GM19452 (cell line): ENCODE data around the gene CHN2.
"Not testable (repeated sequence)": the region's sequence is repeated elsewhere in the genome, so short reads cannot be mapped to it uniquely, and the experiment has no call there.

Source experiments
- ATAC-seq: cut with Tn5 transposase; IDR thresholded peaks from one replicate; pipeline ENCODE4 v1.9.1; 2021; ENCODE audit not compliant: unreplicated experiment

Gene CHN2

GRCh38 chr7:29185613-29186012 is 9.0 kb upstream of the CHN2 start:
- no peak for ATAC-seq

DNA sequence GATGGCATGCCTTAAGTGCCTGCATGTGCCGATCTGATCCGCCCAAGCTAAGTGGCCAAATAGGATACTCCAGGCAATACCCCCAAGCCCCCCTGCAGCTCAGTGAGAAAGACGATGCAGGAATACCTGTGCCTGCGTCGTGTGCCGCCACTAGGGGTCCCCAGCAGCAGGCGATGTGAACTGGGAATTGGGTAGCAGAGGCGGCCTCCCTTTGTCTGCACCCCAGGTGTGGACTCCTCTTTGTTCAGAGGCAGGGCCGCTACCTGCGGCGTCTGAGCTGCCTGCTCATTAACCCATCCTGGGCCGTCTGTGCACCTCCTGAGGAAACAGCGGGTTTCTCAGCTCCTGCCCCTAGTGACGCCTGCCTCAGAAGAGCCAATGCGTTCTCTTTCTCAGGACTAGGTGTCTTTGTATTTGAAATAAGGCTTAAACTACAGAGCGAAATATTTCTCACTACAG is 4.8 kb upstream of the CHN2 start:
- ATAC-seq, result no peak

GRCh38 chr7:29190349-29191045 is 4.1 kb upstream of the CHN2 start:
- ATAC-seq, result no peak

DNA sequence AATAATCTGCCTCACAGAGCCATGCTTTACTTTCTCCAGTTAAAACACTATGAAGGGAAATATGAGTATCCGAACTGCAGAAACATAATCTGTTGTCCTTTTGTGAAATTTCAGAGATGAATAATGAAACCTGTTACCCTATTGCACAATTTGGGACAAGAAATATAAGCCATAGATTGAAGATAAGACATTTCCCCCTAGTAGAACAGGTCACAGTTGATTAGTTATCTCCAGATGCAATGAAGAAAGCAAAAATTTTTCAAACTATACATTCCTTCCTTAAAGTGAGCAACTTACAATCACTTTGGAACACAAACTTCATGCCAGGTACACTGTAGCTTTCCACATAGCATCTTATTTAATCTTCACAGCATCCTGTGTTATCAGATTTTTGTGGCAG is 2.3 kb upstream of the CHN2 start:
- ATAC-seq, result no peak

GRCh38 chr7:29192811-29193210 is 1.8 kb upstream of the CHN2 start:
- ATAC-seq, result no peak

GRCh38 chr7:29193316-29194205 is 1.0 kb upstream of the CHN2 start:
- no peak for ATAC-seq

- ATAC-seq, result no peak
These were observed 375 bp upstream of the CHN2 start for GRCh38 chr7:29194206-29194593.

- no peak for ATAC-seq
These were observed 1.6 kb downstream of the CHN2 start for GRCh38 chr7:29196191-29196590.

DNA sequence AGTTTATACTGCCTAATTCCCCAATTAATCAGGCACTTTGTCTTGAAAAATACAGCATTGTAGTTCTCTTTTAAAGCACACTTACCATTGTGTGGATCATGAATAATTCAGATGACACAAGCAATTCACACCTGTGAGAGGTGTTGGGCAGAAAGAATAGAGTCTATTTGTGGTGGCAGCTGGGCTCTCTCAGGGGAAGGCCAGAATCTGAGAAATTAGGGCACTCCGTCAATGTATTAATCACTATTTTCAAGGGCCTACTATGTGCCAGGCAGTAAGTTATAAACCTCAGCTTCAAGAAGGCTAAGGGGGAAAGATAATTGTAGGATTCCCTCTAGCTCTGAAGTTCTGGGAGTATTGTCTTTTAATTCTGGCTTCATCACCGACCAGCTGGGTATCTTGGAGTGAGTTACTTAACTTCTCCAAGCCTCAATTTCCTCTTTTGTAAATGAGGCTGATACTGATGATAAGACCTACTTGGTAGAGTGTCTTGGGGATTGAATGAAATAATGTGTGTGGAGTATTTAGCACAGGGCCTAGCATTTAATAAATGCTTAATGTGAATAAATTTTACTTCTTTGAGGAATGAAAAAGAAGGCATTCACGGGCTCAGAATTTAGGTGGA is 2.5 kb downstream of the CHN2 start:
- no peak for ATAC-seq

GRCh38 chr7:29197916-29198315 is 3.3 kb downstream of the CHN2 start:
- ATAC-seq, result no peak

DNA sequence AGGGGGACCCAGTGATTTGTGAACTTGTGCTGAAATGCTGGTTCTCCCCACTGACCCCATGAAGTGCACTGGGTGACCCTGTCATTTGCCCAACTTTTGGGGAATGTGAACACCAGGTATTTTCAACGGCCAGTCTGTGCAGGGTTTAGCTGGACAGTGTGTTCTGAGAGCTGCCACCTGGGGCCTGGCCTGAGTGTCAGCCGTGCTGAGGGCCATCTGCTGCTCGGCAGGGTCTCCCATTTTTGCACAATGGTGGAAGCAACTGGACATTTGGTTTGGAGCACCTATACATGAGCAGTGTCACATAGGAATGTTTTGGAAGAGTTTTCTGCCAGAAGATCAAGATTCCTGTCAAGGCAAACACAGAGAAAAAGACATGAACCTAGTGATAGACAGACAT is 5.2 kb downstream of the CHN2 start:
- no peak for ATAC-seq

GRCh38 chr7:29202651-29203069 is 8.1 kb downstream of the CHN2 start:
- no peak for ATAC-seq

DNA sequence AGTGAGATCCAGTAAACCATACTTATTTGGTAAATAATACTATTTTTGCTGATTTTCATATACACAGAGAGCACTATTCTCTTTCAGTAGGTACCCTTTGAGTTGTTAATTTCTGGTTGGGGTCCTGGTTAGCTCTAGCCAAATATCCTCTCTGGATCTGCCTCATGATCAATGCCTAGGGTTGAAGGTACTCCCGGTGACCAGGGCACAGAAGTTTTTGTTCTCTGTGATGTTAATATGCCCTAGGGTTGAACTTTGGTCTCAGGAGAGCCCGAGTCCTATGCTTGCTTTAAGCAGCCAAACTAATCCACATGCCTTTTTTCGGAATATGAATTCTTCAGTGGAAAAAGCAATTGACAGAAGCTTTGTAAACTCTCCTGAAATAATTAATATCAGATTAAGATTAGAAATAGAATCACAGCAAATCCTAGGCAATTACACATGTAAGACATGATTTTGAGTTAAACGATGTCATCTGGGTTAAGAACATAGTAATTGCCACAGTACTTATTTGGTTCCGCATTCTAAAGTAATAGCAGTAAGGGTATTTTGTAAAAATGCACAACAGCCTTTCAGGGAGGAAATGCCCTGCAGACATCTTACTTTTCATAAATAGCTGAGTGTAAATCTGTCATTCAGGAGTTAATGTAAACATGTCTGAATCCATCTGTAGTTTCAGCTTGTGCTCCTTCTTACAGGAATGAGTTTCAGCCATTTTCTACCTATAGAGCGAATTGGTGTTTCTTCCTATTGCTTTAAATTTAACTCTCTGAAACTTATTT is 10.1 kb downstream of the CHN2 start:
- no peak for ATAC-seq

GRCh38 chr7:29207162-29207801 is 12.7 kb downstream of the CHN2 start:
- ATAC-seq, result no peak

DNA sequence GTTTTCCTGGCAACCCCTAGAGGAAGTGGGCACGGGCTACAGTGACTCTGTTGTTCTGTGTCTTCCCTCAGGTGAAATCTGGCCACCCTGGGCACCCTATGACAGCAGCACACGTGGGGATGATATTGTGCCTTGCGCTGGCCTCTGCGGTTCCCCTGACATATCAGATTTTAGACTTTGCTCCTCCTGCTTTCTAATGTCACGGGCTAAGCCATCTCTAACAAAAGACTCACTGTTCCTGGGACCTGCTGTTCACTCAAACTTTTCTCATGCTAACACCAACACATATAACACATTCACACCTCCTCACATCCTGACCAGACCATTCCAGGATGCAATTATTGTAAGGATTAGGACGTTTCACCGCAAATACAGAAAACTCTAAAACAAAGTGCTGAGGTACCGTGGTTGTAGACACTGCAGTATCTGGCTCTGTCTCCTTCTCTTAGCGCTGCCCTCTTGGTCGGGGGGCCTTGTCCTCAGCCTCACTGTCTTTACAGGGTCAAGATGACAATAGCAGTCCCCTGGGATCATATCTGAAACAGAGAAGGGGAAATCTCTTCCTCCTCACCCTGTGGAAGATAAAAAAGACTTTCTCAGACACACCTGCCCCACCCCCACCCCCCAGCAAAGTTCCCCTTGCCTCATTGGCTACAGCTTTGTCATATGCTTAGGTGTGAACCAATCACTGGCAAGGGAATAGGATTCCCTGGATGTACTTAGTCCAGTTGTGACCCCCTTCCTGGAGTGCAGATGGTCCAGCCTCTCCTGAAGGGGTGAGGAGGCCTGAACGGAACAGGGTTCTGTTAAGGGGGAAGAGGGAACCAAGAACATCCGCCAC is 14.1 kb downstream of the CHN2 start:
- no peak for ATAC-seq

- no peak for ATAC-seq
These were observed 15.2 kb downstream of the CHN2 start for GRCh38 chr7:29209745-29210144.

DNA sequence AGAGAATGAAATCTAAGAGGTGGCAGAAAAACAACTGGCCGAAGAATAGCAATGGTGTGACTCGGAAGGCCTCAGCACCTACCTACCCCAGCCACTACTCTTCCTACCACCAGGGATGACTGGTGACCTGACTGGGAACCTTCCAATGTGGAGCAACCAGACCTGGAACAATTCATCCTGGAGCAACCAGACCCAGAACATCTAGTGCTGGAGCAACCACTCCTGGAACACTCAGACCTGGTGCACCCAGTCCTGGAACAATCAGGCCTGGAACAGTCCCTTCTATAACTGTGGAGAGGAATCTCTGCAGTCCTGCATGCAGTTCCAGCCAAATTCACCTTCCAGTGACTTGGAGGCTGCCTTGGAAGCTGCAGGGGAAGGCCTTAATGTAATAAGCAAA is 18.2 kb downstream of the CHN2 start:
- not testable (repeated sequence) for ATAC-seq

DNA sequence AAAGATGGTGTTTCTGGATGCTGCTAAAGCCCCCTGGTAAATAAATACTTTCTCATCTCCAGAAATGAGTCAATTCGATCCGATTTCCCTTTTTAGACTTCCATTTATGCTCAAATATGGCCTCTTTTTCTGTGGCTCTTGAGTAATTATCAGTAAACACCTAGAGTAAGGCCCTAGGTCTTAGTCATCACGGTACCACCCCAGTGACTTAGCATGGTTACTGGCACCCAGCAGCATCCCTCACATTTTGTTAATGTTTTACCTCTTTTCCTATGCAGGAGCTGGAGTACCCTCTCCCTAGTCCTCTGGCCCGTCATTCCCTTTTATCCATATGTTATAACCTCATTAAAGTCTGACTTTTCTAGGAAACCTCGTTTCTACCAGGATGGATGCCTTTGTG is 19.5 kb downstream of the CHN2 start:
- no peak for ATAC-seq

DNA sequence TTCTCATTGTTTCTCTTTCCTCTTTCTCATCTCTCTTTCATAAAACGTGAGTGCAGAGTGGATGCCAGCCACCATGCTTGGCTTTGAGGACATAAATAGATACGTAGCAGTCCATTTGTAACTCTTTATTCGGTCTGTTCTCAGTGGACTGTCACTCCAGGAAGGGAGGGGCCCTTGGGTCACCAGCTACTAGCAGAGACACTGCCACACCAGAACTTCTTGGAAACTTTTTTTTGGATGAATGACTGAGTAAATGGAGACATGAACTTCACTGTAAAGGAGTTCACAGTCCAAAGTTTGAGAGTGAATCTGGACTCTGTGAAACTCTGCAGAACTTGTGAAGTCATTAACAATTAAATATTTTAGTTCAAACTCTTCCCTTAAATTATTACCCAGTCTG is 20.2 kb downstream of the CHN2 start:
- ATAC-seq, result no peak

DNA sequence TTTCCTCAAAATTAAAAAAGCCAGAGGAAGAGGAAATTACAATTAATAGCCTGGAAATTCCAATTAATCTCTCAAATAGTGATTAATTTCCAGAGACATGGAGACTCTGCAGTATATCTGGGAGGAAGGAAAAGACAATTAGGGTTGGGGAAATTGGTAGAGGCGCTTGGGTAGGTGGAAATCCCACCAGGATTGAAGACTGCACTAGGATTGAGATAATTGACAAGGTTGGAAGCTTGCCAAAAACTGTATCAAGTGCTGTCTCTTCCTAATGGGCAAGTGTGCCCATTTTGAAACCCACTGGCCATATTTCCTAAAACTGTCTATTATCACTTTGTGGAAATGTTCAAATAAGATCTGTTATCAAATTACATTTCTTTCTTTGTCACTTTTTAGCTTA is 21.6 kb downstream of the CHN2 start:
- no peak for ATAC-seq
